HFFc6 (cell line): ENCODE measurements around the gene PNPLA6. TPM values are rescaled to one million over a fixed set of nuclear protein-coding genes. Genes with fewer than 3 reads are reported as not detected.

Experiments used
- DNase-seq: peaks from one replicate; pipeline ENCODE4 v3.0.0-alpha.2; 2018
- H3K27ac Mint-ChIP-seq: 2 replicates; pipeline ENCODE4 v1.8.0; 2020; ENCODE audit warnings: mild to moderate bottlenecking, mixed read lengths
- H3K27me3 Mint-ChIP-seq: 2 replicates; pipeline ENCODE4 v1.8.0; 2021; ENCODE audit warnings: mild to moderate bottlenecking, moderate library complexity, mixed read lengths; ENCODE audit not compliant: insufficient read depth
- H3K36me3 Mint-ChIP-seq: 2 replicates; pipeline ENCODE4 v1.8.0; 2021; ENCODE audit warnings: low read depth, mixed read lengths
- H3K4me1 Mint-ChIP-seq: 2 replicates; pipeline ENCODE4 v1.8.0; 2020; ENCODE audit warnings: low read depth, mixed read lengths
- H3K4me3 Mint-ChIP-seq: 2 replicates; pipeline ENCODE4 v1.8.0; 2020; ENCODE audit warnings: mild to moderate bottlenecking, moderate library complexity, mixed read lengths
- H3K9me3 Mint-ChIP-seq: 2 replicates; pipeline ENCODE4 v1.8.0; 2020; ENCODE audit warnings: mild to moderate bottlenecking, mixed read lengths
- CTCF ChIP-seq: fragments of 200-600 bp; sonication (generic); IDR thresholded peaks from 2 replicates; pipeline ENCODE4 v1.5.0; 2021; ENCODE audit warnings: antibody characterized with exemption, mild to moderate bottlenecking
- total RNA-seq, 6 experiments: library from RNA; stranded (reverse); fragmentation: NEBNext Ultra II Directional; extraction: Animal tissue kit (Norgen Biotek cat#: 25700); gene quantifications; 2 replicates in 1 of 6; 3 replicates in 5 of 6; pipeline ENCODE4 v1.2.3, GENCODE V29; 2021

PNPLA6 gene
- total RNA-seq, 6 experiments from 2014 or later, result 123 to 157 (median 138) TPM

DNA sequence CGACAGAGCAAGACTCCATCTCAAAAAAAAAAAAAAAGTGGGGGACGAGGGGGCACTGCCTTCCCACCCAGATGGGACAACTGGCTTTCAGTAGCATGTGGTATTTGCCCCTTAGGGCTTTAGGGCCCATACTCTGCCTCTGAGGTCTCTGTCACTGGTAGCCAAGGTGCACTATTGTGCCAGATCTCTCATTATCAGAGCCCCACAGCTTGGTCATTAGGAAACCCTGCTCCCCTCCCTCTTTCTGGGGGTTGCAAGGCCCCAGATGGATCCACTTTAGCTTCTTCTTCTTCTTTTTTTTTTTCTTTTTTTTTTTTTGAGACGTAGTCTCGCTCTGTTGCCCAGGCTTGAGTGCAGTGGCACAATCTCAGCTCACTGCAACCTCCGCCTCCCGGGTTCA is 30.8 kb upstream of the PNPLA6 start:
- no peak for DNase-seq
- Mint-ChIP-seq H3K36me3 (no peaks in the 10 kb centered on the region), H3K27me3 (peaks cover 23% of the 10 kb centered on the region), H3K4me3 (no peak overlapping the region), H3K9me3 (no peaks in the 10 kb centered on the region), H3K4me1 (peaks cover 6% of the 10 kb centered on the region; the same call in 1 of the 2 replicates), H3K27ac (no peak overlapping the region)
- TF ChIP-seq CTCF, result no peak

DNA sequence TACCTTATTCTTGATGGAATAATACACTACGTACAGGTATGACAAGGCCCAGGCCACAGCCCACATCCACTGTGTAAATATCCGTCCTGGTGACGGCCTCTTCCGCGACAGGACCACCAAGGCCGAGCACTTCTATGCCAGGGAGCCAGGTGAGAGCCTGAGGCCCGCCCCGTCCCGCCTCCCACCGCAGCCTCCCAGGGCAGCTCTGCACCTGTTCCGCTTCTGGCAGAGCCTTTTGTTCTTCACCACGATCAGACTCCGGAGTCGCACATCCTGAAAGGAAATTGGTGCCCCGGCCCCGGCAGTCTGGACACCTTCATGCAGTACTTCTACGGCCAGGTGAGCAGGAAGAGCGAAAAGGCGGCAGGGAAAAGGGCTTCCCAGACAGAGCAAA is 30.2 kb upstream of the PNPLA6 start:
- no peaks in the 10 kb centered on the region for H3K36me3 Mint-ChIP-seq
- H3K27me3 Mint-ChIP-seq, result peaks cover 22% of the 10 kb centered on the region
- H3K4me3 Mint-ChIP-seq, result no peak overlapping the region
- TF ChIP-seq CTCF, result no peak
- H3K4me1 Mint-ChIP-seq, result peaks cover 6% of the 10 kb centered on the region; the same call in 1 of the 2 replicates
- no peak for DNase-seq
- no peaks in the 10 kb centered on the region for H3K9me3 Mint-ChIP-seq
- no peak overlapping the region for H3K27ac Mint-ChIP-seq

DNA sequence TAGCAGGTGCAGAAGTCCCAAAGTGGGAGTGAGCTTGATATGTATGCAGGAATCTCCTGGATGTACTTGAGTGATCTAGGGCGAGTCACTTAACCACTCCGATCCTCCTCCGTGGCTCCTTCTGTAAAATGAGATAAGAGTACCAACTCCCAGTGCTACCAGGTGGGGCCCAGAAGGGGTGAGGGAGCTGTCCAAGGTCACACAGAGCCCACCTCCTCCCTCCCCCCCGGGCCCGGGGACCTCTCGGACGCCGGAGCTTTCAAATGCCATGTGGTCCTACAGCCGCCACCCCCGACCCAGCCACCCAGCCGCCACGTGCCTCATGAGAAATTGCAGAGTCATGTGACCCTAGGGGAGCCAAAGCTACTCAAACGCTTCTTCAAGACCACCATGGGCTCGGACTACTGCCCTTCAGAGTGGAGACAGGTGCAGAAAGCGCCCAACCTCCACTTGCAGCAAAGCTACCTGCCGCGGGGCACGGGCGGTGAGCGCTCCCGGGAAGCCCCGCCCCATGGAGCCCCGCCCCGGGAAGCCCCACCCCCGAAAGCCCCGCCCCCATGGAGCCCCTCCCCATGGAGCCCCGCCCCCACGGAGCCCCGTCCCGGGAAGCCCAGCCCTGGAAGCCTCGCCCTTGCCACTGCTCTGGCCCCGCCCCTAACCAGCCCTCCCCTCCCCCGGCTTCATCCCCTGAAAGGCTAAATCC is 29.7 kb upstream of the PNPLA6 start:
- no peak overlapping the region for H3K4me3 Mint-ChIP-seq

DNA sequence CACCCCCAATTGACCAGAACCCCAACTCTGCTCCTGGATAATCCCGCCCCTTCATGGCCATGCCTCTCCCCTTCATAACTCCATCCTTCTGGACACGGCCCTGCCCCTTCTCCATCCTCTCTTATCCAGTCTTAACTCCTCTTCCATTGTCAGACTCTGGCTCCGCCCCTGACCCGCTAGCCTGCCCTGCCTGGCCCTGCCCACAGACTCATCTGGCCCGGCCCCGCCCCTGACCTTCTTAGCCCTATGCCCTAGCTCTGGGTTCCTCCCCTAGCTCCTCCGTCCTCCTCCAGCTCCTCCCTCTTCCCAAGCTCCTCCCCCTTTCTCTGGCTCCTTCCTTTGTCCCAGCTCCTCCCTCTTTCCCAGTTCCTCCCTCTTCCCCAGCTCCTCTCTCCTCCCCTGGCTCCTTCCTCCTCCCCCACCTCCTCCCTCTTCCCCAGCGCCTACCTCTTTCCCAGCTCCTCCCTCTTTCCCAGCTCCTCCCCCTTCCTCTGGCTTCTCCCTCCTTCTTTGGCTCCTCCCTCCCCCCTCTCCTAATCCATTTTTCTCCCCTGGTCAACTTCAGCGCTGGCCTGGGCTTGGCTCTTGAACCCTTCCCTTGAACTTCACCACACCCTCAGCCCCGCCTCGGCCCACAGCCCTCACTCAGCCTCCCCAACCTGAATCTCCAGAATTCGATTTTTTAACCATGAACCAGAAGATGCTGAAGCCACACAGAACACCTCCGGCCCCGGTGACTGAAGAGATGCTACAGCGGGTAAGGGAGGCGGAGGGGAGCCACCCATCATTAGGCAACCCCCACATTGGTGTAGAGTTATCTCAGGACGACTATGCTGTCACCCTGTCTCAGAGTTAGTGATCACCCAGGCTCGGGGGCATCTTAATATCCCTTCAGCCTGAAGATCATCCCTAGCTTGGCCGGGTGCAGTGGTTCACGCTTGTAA is 28.9 kb upstream of the PNPLA6 start:
- peaks cover 15% of the 10 kb centered on the region for H3K27me3 Mint-ChIP-seq
- TF ChIP-seq CTCF, result no peak
- H3K9me3 Mint-ChIP-seq, result no peaks in the 10 kb centered on the region
- DNase-seq, result peak; percentile 40
- H3K27ac Mint-ChIP-seq, result no peak overlapping the region
- no peaks in the 10 kb centered on the region for H3K36me3 Mint-ChIP-seq
- H3K4me3 Mint-ChIP-seq, result no peak overlapping the region
- H3K4me1 Mint-ChIP-seq, result peaks cover 6% of the 10 kb centered on the region; the same call in 1 of the 2 replicates

More for the DNA sequence above, 29.7 kb upstream of the PNPLA6 start:
- no peak for TF ChIP-seq CTCF
- no peaks in the 10 kb centered on the region for H3K36me3 Mint-ChIP-seq
- DNase-seq, result no peak
- peaks cover 19% of the 10 kb centered on the region for H3K27me3 Mint-ChIP-seq
- no peak overlapping the region for H3K27ac Mint-ChIP-seq
- H3K4me1 Mint-ChIP-seq, result peaks cover 6% of the 10 kb centered on the region; the same call in 1 of the 2 replicates
- no peaks in the 10 kb centered on the region for H3K9me3 Mint-ChIP-seq

- TF ChIP-seq CTCF, result no peak
- Mint-ChIP-seq H3K9me3 (no peaks in the 10 kb centered on the region), H3K27ac (no peak overlapping the region), H3K4me1 (peaks cover 12% of the 10 kb centered on the region), H3K27me3 (peaks cover 8% of the 10 kb centered on the region), H3K4me3 (no peak overlapping the region), H3K36me3 (no peaks in the 10 kb centered on the region)
- peak; percentile 87 for DNase-seq
These were observed 27.6 kb upstream of the PNPLA6 start for GRCh38 chr19:7507884-7508283.
